ENCODE results near the gene SPTB.
A peak's percentile ranks its signal among the peaks of the same experiment; 100 is the strongest.

The SPTB gene

GRCh38 chr14:64705381-64706118 lies 174.2 kb downstream of the SPTB start:
- TF ChIP-seq EP300 (IDR thresholded peaks at IDR 0.05; ENCODE audit: borderline replicate concordance) (no peak), USF1 (IDR thresholded peaks at IDR 0.05) (peak; percentile 72), TCF12 (IDR thresholded peaks at IDR 0.05; ENCODE audit: low read depth) (no peak), REST (IDR thresholded peaks at IDR 0.05; ENCODE audit: low read depth) (no peak), TEAD4 (IDR thresholded peaks at IDR 0.05) (no peak), TAF1 (IDR thresholded peaks at IDR 0.05; ENCODE audit: low read depth) (no peak)

- TF ChIP-seq, protein P1, sequence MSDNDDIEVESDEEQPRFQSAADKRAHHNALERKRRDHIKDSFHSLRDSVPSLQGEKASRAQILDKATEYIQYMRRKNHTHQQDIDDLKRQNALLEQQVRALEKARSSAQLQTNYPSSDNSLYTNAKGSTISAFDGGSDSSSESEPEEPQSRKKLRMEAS (IDR thresholded peaks at IDR 0.05), result peak; percentile 12; the same call in 1 of the 2 replicates
- TF ChIP-seq TCF12 (IDR thresholded peaks at IDR 0.05; ENCODE audit: low read depth) (no peak), TAF1 (IDR thresholded peaks at IDR 0.05; ENCODE audit: low read depth) (peak; percentile 21; the same call in 1 of the 2 replicates)
Measured at GRCh38 chr14:64704743-64705380, 174.8 kb downstream of the SPTB start.

GRCh38 chr14:64704143-64704742 lies 175.5 kb downstream of the SPTB start, which contains the start of gene PLEKHG3:
PLEKHG3 (plus strand) TSS chr14:64704424; CDS start chr14:64727632, 23,208 bp downstream.
- TF ChIP-seq REST (IDR thresholded peaks at IDR 0.05; ENCODE audit: low read depth) (no peak), RAD21 (IDR thresholded peaks at IDR 0.05; ENCODE audit: low read depth) (no peak), TEAD4 (IDR thresholded peaks at IDR 0.05) (peak; percentile 92), FOXM1 (IDR thresholded peaks at IDR 0.05; ENCODE audit: borderline replicate concordance, low read depth) (peak; percentile 20; the same call in 1 of the 2 replicates), CREB1 (IDR thresholded peaks at IDR 0.05; ENCODE audit: low read depth) (no peak), ZBTB7A (IDR thresholded peaks at IDR 0.05; ENCODE audit: low read depth) (peak; percentile 88), EP300 (IDR thresholded peaks at IDR 0.05; ENCODE audit: borderline replicate concordance) (peak; percentile 65), NFIC (IDR thresholded peaks at IDR 0.05) (peak; percentile 74), TCF12 (IDR thresholded peaks at IDR 0.05; ENCODE audit: low read depth) (peak; percentile 87), USF1 (IDR thresholded peaks at IDR 0.05) (no peak; the same call in 1 of the 2 replicates), TAF1 (IDR thresholded peaks at IDR 0.05; ENCODE audit: low read depth) (peak; percentile 68; the same call in 1 of the 2 replicates), YY1 (IDR thresholded peaks at IDR 0.05; ENCODE audit: low read depth) (no peak; the same call in 1 of the 2 replicates), CEBPB (IDR thresholded peaks at IDR 0.05) (no peak), EGR1 (IDR thresholded peaks at IDR 0.05) (peak; percentile 56)
- TF ChIP-seq, protein P1 (IDR thresholded peaks at IDR 0.05), result peak; percentile 84

GRCh38 chr14:64703395-64704142 lies 176.1 kb downstream of the SPTB start:
- TF ChIP-seq REST (IDR thresholded peaks at IDR 0.05; ENCODE audit: low read depth) (0 out of 2 replicates have a peak, but pooled peaks have one; percentile 2), USF1 (IDR thresholded peaks at IDR 0.05) (peak; percentile 2; the same call in 1 of the 2 replicates), EP300 (IDR thresholded peaks at IDR 0.05; ENCODE audit: borderline replicate concordance) (no peak)

Measured in Ishikawa (cell line).